Common myeloid progenitor, CD34-positive (primary cell): ENCODE results near the gene C7orf33.

ENCODE experiments used
- CTCF ChIA-PET: fragments of 350-600 bp; sonication (Branson Sonifier 250); formaldehyde crosslinking; loops from one replicate; lab custom pipeline; 2021; ENCODE audit warnings: antibody characterized with exemption; lab: Charles Lee
- POLR2A ChIA-PET: fragments of 350-600 bp; sonication (Branson Sonifier 250); formaldehyde crosslinking; loops from one replicate; lab custom pipeline; 2021; ENCODE audit warnings: antibody characterized with exemption; lab: Charles Lee
- DNase-seq, 3 donors: peaks; one replicate each; pipeline versions ENCODE4 v3.0.0 to v3.0.0-alpha.2; 2013
- H3K27ac ChIP-seq, 2 experiments: 1 replicate in 1 of 2; 2 replicates in 1 of 2; pipeline ENCODE4 v1.7.0; 2013; ENCODE audit warnings: inconsistent platforms in 2 of 2, low read length in 2 of 2, mild to moderate bottlenecking in 2 of 2, low read depth in 1 of 2, moderate library complexity in 1 of 2; ENCODE audit not compliant: severe bottlenecking in 2 of 2, insufficient read depth in 1 of 2, poor library complexity in 1 of 2
- H3K27me3 ChIP-seq, 5 experiments: replicated peaks in 2 of 5; 1 replicate in 3 of 5; 2 replicates in 2 of 5; pipeline versions ENCODE4 v1.6.1 to v1.7.0; 2013; ENCODE audit warnings: low read length in 4 of 5, mild to moderate bottlenecking in 2 of 5, moderate library complexity in 2 of 5, inconsistent platforms in 1 of 5; ENCODE audit not compliant: insufficient read depth in 5 of 5, control insufficient read depth in 4 of 5
- H3K36me3 ChIP-seq, 4 experiments: 1 replicate in 2 of 4; 2 replicates in 2 of 4; pipeline versions ENCODE4 v1.6.1 to v1.7.0; 2013; ENCODE audit warnings: low read length in 3 of 4, control low read depth in 1 of 4, mild to moderate bottlenecking in 1 of 4; ENCODE audit not compliant: control insufficient read depth in 4 of 4, insufficient read depth in 4 of 4
- H3K4me1 ChIP-seq, 4 experiments: 1 replicate in 3 of 4; 2 replicates in 1 of 4; pipeline versions ENCODE4 v1.6.1 to v1.7.1; 2013; ENCODE audit warnings: low read length in 3 of 4, mild to moderate bottlenecking in 3 of 4, control low read depth in 1 of 4, inconsistent platforms in 1 of 4, moderate library complexity in 1 of 4; ENCODE audit not compliant: control insufficient read depth in 4 of 4, insufficient read depth in 4 of 4; ENCODE audit errors: control extremely low read depth in 1 of 4
- H3K4me3 ChIP-seq, 7 experiments: 1 replicate in 4 of 7; 2 replicates in 3 of 7; pipeline versions ENCODE4 v1.5.1 to v1.7.0; 2013; ENCODE audit warnings: mild to moderate bottlenecking in 7 of 7, low read length in 6 of 7, moderate library complexity in 6 of 7, inconsistent platforms in 2 of 7, low read depth in 2 of 7, control low read depth in 1 of 7; ENCODE audit not compliant: insufficient read depth in 4 of 7, control insufficient read depth in 1 of 7; ENCODE audit errors: extremely low read depth in 1 of 7
- H3K9me3 ChIP-seq, 5 experiments: 1 replicate in 4 of 5; 2 replicates in 1 of 5; pipeline versions ENCODE4 v1.6.1 to v1.7.1; 2013; ENCODE audit warnings: low read length in 4 of 5, mild to moderate bottlenecking in 2 of 5, inconsistent platforms in 1 of 5, low read depth in 1 of 5, moderate library complexity in 1 of 5; ENCODE audit not compliant: control insufficient read depth in 4 of 5, insufficient read depth in 2 of 5; ENCODE audit errors: control extremely low read depth in 1 of 5
- WGBS: methylation state at CpG from one replicate; pipeline ENCODE4 v1.1.5; 2013; ENCODE audit not compliant: insufficient coverage; 5-methylcytosine and 5-hydroxymethylcytosine counted together

C7orf33 gene

GRCh38 chr7:148575640-148576411 is 14.7 kb upstream of the C7orf33 start:
- Histone ChIP-seq H3K9me3 (no peaks in the 10 kb centered on the region), H3K4me1 (no peaks in the 10 kb centered on the region), H3K27me3 (no peaks in the 10 kb centered on the region), H3K27ac (no peak overlapping the region), H3K4me3 (no peak overlapping the region), H3K36me3 (no peaks in the 10 kb centered on the region)
- WGBS = 33% methylated on average over 3 of the region's 8 CpGs
- DNase-seq = peak; percentile 52 to 72 (median 66)
- ChIA-PET CTCF (interaction anchor here (0.6 to 4.5 kb wide), 16 partner anchors 8 to 563 kb away, joined by 3 to 23 read pairs (median 4); no protein-coding TSS in a partner anchor), POLR2A (no interaction called here)

- 100% methylated on average over 2 of the region's 4 CpGs for WGBS
- H3K27ac ChIP-seq = no peak overlapping the region
- H3K27me3 ChIP-seq = no peaks in the 10 kb centered on the region
- no peaks in the 10 kb centered on the region for H3K9me3 ChIP-seq
- ChIA-PET POLR2A (no interaction called here), CTCF (no interaction called here)
- no peaks in the 10 kb centered on the region for H3K4me1 ChIP-seq
- no peak overlapping the region for H3K4me3 ChIP-seq
- no peak for DNase-seq
- H3K36me3 ChIP-seq = no peaks in the 10 kb centered on the region
These were observed 11.2 kb upstream of the C7orf33 start for GRCh38 chr7:148579366-148579765.

DNA sequence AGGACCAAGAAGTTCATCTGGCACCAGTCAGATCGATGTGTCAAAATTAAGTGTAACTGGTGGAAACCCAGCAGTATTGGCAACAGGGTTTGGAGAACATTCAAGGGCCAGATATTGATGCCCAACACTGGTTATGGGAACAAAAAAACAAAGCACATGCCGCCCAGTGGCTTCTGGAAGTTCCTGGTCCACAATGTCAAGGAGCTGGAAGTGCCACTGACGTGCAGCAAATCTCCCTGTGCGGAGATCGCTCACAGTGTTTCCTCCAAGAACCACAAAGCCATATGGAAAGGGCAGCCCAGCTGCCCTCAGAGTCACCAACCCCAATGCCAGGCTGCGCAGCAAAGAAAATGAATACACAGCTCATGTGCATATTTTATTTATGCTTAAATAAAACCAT is 10.1 kb upstream of the C7orf33 start:
- WGBS = 87% methylated on average over 5 of the region's 6 CpGs
- H3K27me3 ChIP-seq = no peaks in the 10 kb centered on the region
- H3K27ac ChIP-seq = no peak overlapping the region
- H3K4me3 ChIP-seq = no peak overlapping the region
- no peak for DNase-seq
- no peaks in the 10 kb centered on the region for H3K4me1 ChIP-seq
- H3K36me3 ChIP-seq = no peaks in the 10 kb centered on the region
- POLR2A ChIA-PET = no interaction called here
- CTCF ChIA-PET = interaction anchor here (1.3 kb wide), 1 partner anchor 11 kb away, joined by 4 read pairs; no protein-coding TSS in a partner anchor
- no peaks in the 10 kb centered on the region for H3K9me3 ChIP-seq

DNA sequence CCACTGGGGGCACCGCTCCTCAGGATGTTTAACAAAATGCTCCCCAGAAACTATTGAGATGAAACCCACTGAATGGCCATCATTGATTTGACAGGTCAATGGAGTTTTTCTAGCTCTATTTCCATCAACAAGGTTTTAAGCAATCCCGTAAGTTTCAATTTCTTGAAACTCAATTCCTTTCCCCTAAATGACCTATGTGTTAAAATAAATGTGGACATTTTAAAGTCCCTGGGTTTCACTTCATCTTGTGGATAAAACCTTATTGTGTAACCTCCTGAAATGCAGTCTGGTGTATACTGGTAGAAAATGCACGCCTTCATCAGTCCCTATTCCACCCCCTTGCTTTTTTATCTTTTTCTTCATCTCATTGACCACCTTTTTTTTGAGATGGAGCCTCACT is 8.9 kb upstream of the C7orf33 start:
- WGBS = 86% methylated on average over 1 of the region's 3 CpGs
- no peak for DNase-seq
- Histone ChIP-seq H3K36me3 (no peaks in the 10 kb centered on the region), H3K4me1 (no peaks in the 10 kb centered on the region), H3K27ac (no peak overlapping the region), H3K4me3 (no peak overlapping the region), H3K9me3 (no peaks in the 10 kb centered on the region), H3K27me3 (no peaks in the 10 kb centered on the region)
- POLR2A ChIA-PET = no interaction called here
- CTCF ChIA-PET = interaction anchor here (1.3 kb wide), 1 partner anchor 10 kb away, joined by 4 read pairs; no protein-coding TSS in a partner anchor

DNA sequence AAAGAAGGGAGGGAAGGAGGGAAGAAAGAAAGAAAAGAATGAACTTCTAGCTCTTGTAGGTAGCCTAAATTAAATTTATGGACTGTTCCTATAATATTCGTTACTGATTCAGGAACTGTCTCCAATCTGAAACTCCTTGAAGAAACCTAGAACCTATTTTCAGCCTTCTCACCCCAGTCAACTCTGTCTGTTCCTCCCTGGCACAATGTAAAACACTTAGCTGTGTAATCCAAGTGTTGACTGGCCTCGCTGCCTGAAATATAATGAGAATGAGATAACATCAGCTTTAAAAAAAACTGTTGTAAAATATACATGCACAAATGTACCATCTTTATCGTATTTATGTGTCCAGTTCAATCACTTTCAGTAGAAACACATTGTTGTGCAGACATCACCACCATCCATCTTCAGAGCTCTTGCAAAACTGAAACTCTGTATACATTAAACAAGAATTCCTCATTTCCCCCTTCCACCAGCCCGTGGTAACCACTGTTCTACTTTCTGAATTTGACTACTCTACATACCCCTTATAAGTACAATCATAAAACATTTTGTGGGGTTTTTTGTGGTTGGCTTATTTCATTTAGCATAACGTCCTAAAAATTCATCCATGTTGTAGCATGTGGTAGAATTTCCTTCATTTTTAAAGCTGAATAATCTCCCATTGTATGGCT is 6.3 kb upstream of the C7orf33 start:
- peaks cover 0 to 2% (median 0%) of the 10 kb centered on the region in 5 experiments for H3K27me3 ChIP-seq
- no peaks in the 10 kb centered on the region for H3K4me1 ChIP-seq
- ChIA-PET CTCF (interaction anchor here (0.7 to 1.6 kb wide), 5 partner anchors 8 to 221 kb away, joined by 3 to 8 read pairs (median 4); no protein-coding TSS in a partner anchor), POLR2A (no interaction called here)
- DNase-seq = no peak
- H3K27ac ChIP-seq = no peak overlapping the region
- no peaks in the 10 kb centered on the region for H3K36me3 ChIP-seq
- no peaks in the 10 kb centered on the region for H3K9me3 ChIP-seq
- H3K4me3 ChIP-seq = no peak overlapping the region
- 100% methylated on average over 1 of the region's 5 CpGs for WGBS

GRCh38 chr7:148585399-148585798 is 5.2 kb upstream of the C7orf33 start:
- peaks cover 0 to 2% (median 0%) of the 10 kb centered on the region in 5 experiments for H3K27me3 ChIP-seq
- no peaks in the 10 kb centered on the region for H3K36me3 ChIP-seq
- CTCF ChIA-PET = interaction anchor here (0.9 to 1.5 kb wide), 2 partner anchors 9 to 11 kb away, joined by 3 to 8 read pairs; no protein-coding TSS in a partner anchor
- no peak overlapping the region for H3K27ac ChIP-seq
- WGBS = 98% methylated on average over 7 of the region's 7 CpGs
- no peak for DNase-seq
- H3K4me1 ChIP-seq = no peaks in the 10 kb centered on the region
- H3K4me3 ChIP-seq = no peak overlapping the region
- no peaks in the 10 kb centered on the region for H3K9me3 ChIP-seq
- POLR2A ChIA-PET = no interaction called here

DNA sequence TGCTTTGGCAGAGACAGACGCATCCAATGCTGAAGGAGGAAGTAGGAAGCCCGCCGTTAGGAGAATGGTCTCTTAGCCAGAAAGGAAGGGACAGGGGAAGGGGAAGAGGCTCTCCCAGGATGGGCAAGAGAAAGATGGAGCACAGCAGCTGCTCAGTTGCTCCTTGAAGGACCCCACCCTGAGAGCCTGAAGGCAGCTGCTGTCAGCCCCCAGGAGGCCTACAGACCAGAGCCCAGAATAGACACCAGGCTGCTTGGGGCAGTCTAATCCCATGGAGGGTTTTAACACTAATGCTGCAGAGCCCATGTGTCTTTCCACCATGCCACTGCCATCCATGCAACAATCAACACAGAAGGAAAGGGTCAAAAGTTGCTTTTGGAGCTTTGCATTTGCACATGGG is 3.5 kb upstream of the C7orf33 start:
- ChIA-PET POLR2A (no interaction called here), CTCF (interaction anchor here (0.8 kb wide), 1 partner anchor 13 kb away, joined by 3 read pairs; no protein-coding TSS in a partner anchor)
- H3K27ac ChIP-seq = no peak overlapping the region
- H3K27me3 ChIP-seq = peaks cover 0 to 3% (median 1%) of the 10 kb centered on the region in 5 experiments
- no peak for DNase-seq
- no peaks in the 10 kb centered on the region for H3K9me3 ChIP-seq
- no peak overlapping the region for H3K4me3 ChIP-seq
- no peaks in the 10 kb centered on the region for H3K4me1 ChIP-seq
- no CpG with 5 or more reads among the region's 3 CpGs for WGBS
- no peaks in the 10 kb centered on the region for H3K36me3 ChIP-seq
